ENCODE results near the gene CCL8. TPM values are rescaled to one million over a fixed set of nuclear protein-coding genes. Genes with fewer than 3 reads are reported as not detected.

CCL8 gene
- total RNA-seq, 6 donors from 2014 or later = 0.29 to 3.2 (median 1.4) TPM; not detected in 3

GRCh38 chr17:34285286-34285792 is 33.9 kb upstream of the CCL8 start, which contains the start of gene CCL11:
TSS of gene CCL11 (plus strand) at chr17:34285742. CDS start at chr17:34285809, 67 bp downstream.
- no peaks in the 10 kb centered on the region for H3K36me3 ChIP-seq
- no peak within 1 kb of the TSS for H3K27ac ChIP-seq
- 88 to 92% methylated on average over 4 of the region's 4 CpGs for WGBS, 2 donors
- H3K4me3 ChIP-seq = no peak within 1 kb of the TSS
- no peak for TF ChIP-seq EP300 (IDR thresholded peaks at IDR 0.05)
- TF ChIP-seq POLR2AphosphoS5 (IDR thresholded peaks at IDR 0.05) = no peak
- no peak for TF ChIP-seq CTCF (IDR thresholded peaks at IDR 0.05)
- TF ChIP-seq POLR2A (IDR thresholded peaks at IDR 0.05) = no peak
- DNase-seq = no peak
- ATAC-seq (ENCODE audit: low FRiP score in 2 of 2) = no peak
- no peaks in the 10 kb centered on the region for H3K9me3 ChIP-seq
- no peaks in the 10 kb centered on the region for H3K27me3 ChIP-seq
- no peaks in the 10 kb centered on the region for H3K4me1 ChIP-seq

- no peak overlapping the region for H3K27ac ChIP-seq
- no peaks in the 10 kb centered on the region for H3K36me3 ChIP-seq
- no peak for ATAC-seq (ENCODE audit: low FRiP score in 2 of 2)
- DNase-seq = no peak
- H3K27me3 ChIP-seq = no peaks in the 10 kb centered on the region
- H3K9me3 ChIP-seq = no peaks in the 10 kb centered on the region
- no peak for TF ChIP-seq POLR2A (IDR thresholded peaks at IDR 0.05)
- TF ChIP-seq CTCF (IDR thresholded peaks at IDR 0.05) = no peak
- TF ChIP-seq POLR2AphosphoS5 (IDR thresholded peaks at IDR 0.05) = no peak
- TF ChIP-seq EP300 (IDR thresholded peaks at IDR 0.05) = no peak
- no peaks in the 10 kb centered on the region for H3K4me1 ChIP-seq
- 55 to 59% methylated on average over 2 of the region's 2 CpGs for WGBS, 2 donors
- no peak overlapping the region for H3K4me3 ChIP-seq
Observed at GRCh38 chr17:34287875-34288274, 31.4 kb upstream of the CCL8 start.

- ATAC-seq (ENCODE audit: low FRiP score in 2 of 2) (no peak), DNase-seq (no peak)
- Histone ChIP-seq H3K4me3 (no peak overlapping the region), H3K27me3 (no peaks in the 10 kb centered on the region), H3K4me1 (no peaks in the 10 kb centered on the region), H3K36me3 (no peaks in the 10 kb centered on the region), H3K27ac (no peak overlapping the region), H3K9me3 (no peaks in the 10 kb centered on the region)
- 58 to 68% methylated on average over 3 to 4 of the region's 4 CpGs for WGBS, 2 donors
- TF ChIP-seq POLR2A (IDR thresholded peaks at IDR 0.05) = no peak
- no peak for TF ChIP-seq EP300 (IDR thresholded peaks at IDR 0.05)
- TF ChIP-seq POLR2AphosphoS5 (IDR thresholded peaks at IDR 0.05) = no peak
- no peak for TF ChIP-seq CTCF (IDR thresholded peaks at IDR 0.05)
Observed at GRCh38 chr17:34290586-34290985, 28.6 kb upstream of the CCL8 start.

GRCh38 chr17:34291721-34292348 is 27.4 kb upstream of the CCL8 start:
- Histone ChIP-seq H3K27ac (no peak overlapping the region), H3K4me3 (no peak overlapping the region), H3K9me3 (no peaks in the 10 kb centered on the region), H3K36me3 (no peaks in the 10 kb centered on the region), H3K4me1 (no peaks in the 10 kb centered on the region), H3K27me3 (no peaks in the 10 kb centered on the region)
- no peak for ATAC-seq (ENCODE audit: low FRiP score in 2 of 2)
- no peak for DNase-seq
- 89% methylated on average over 5 to 6 of the region's 6 CpGs for WGBS, 2 donors
- TF ChIP-seq POLR2AphosphoS5 (IDR thresholded peaks at IDR 0.05) (no peak), EP300 (IDR thresholded peaks at IDR 0.05) (no peak), POLR2A (IDR thresholded peaks at IDR 0.05) (no peak), CTCF (IDR thresholded peaks at IDR 0.05) (no peak)

GRCh38 chr17:34299027-34299426 is 20.2 kb upstream of the CCL8 start:
- Histone ChIP-seq H3K4me1 (no peaks in the 10 kb centered on the region), H3K27me3 (no peaks in the 10 kb centered on the region), H3K27ac (no peak overlapping the region), H3K9me3 (no peaks in the 10 kb centered on the region), H3K36me3 (no peaks in the 10 kb centered on the region), H3K4me3 (no peak overlapping the region)
- WGBS, 2 donors = 95 to 100% methylated on average over 2 of the region's 2 CpGs
- ATAC-seq (ENCODE audit: low FRiP score in 2 of 2) (no peak), DNase-seq (no peak)
- TF ChIP-seq EP300 (IDR thresholded peaks at IDR 0.05) (no peak), POLR2AphosphoS5 (IDR thresholded peaks at IDR 0.05) (no peak), POLR2A (IDR thresholded peaks at IDR 0.05) (no peak), CTCF (IDR thresholded peaks at IDR 0.05) (no peak)
